ENCODE measurements around the gene PRKG1. TPM values are rescaled to one million over a fixed set of nuclear protein-coding genes. Genes with fewer than 3 reads are reported as not detected.

PRKG1 gene
- total and polyA plus RNA-seq, 2 of the 8 experiments (the other 6 are each of a cell fraction or from before 2014, with no cell fraction given) = 4.2 to 15.2 TPM

- no peak overlapping the region for H3K4me3 ChIP-seq (ENCODE audit: extremely low read depth in 1 of 4, insufficient read depth in 2 of 4, low read depth in 3 of 4, low read length in 4 of 4)
- H2BK5ac ChIP-seq (ENCODE audit: low read depth, low read length) = no peak overlapping the region
- no peak overlapping the region for H3K9ac ChIP-seq (replicated peaks in 1 of 4; ENCODE audit: extremely low read depth in 1 of 4, low read depth in 3 of 4, low read length in 3 of 4)
- H4K91ac ChIP-seq (replicated peaks; ENCODE audit: insufficient read length, low read length) = no peak overlapping the region
- no peaks in the 10 kb centered on the region for H3K27me3 ChIP-seq (replicated peaks in 1 of 4; ENCODE audit: control insufficient read depth in 3 of 4, extremely low read depth in 1 of 4, insufficient read depth in 3 of 4, low read length in 3 of 4)
- no peaks in the 10 kb centered on the region for H3K79me2 ChIP-seq (ENCODE audit: control insufficient read depth in 1 of 2, insufficient read depth in 2 of 2, low read length in 2 of 2)
- no peaks in the 10 kb centered on the region for H3K79me1 ChIP-seq (ENCODE audit: low read depth, low read length)
- H3K4ac ChIP-seq (replicated peaks; ENCODE audit: insufficient read length, low read depth, low read length) = no peak overlapping the region
- no peak overlapping the region for H3K56ac ChIP-seq (replicated peaks; ENCODE audit: insufficient read length, low read depth, low read length)
- POLR2A ChIA-PET (ENCODE audit: partially characterized antibody) = interaction anchor here (1.4 kb wide), 1 partner anchor 81 kb away, joined by 3 read pairs; no protein-coding TSS in a partner anchor
- no peak overlapping the region for H3K23ac ChIP-seq (ENCODE audit: insufficient read length)
- no peak overlapping the region for H3K27ac ChIP-seq (ENCODE audit: low read depth, low read length)
- H3K4me1 ChIP-seq (replicated peaks in 1 of 4; ENCODE audit: control insufficient read depth in 3 of 4, insufficient read depth in 4 of 4, low read length in 3 of 4) = no peaks in the 10 kb centered on the region
- no peaks in the 10 kb centered on the region; the same call in 1 of the 2 replicates for H3K23me2 ChIP-seq (ENCODE audit: low read depth, low read length)
- CTCF ChIA-PET (ENCODE audit: partially characterized antibody) = interaction anchor here (0.6 kb wide), 1 partner anchor 759 kb away, joined by 3 read pairs; no protein-coding TSS in a partner anchor
- WGBS, 2 experiments (ENCODE audit: extremely low coverage in 1 of 2, insufficient coverage in 1 of 2, insufficient read length in 1 of 2, insufficient replicate concordance in 2 of 2, low coverage in 1 of 2, low lambda C conversion rate in 2 of 2, missing lambda C conversion rate in 1 of 2) = 91% methylated on average over 1 of the region's 1 CpG; no CpG with 5 or more reads in 1 of the 2 experiments
- H3K36me3 ChIP-seq (ENCODE audit: control insufficient read depth in 2 of 4, insufficient read depth in 4 of 4, low read length in 3 of 4) = no peaks in the 10 kb centered on the region
- no peak overlapping the region for H4K8ac ChIP-seq (ENCODE audit: extremely low read depth, insufficient read depth, low read length)
- no peak overlapping the region for H2BK20ac ChIP-seq (ENCODE audit: low read length)
- no peak for TF ChIP-seq JUND (IDR thresholded peaks at IDR 0.05; ENCODE audit: low read length)
- no peak for TF ChIP-seq YY1 (IDR thresholded peaks at IDR 0.05; ENCODE audit: low read depth, low read length)
- H2BK120ac ChIP-seq (replicated peaks; ENCODE audit: low read depth, low read length) = no peak overlapping the region
- no peak overlapping the region for H2BK15ac ChIP-seq (ENCODE audit: low read length)
- H2AK5ac ChIP-seq (ENCODE audit: low read depth, low read length) = no peak overlapping the region
- H2AFZ ChIP-seq (ENCODE audit: low read length) = no peak overlapping the region
- FAIRE-seq = no peak
- H4K5ac ChIP-seq (ENCODE audit: insufficient read length, low read depth, low read length) = no peak overlapping the region
- no peak overlapping the region for H3K4me2 ChIP-seq (ENCODE audit: insufficient read depth in 1 of 2, low read depth in 2 of 2, low read length in 2 of 2)
- H4K20me1 ChIP-seq (replicated peaks in 1 of 2; ENCODE audit: control insufficient read depth in 1 of 2, insufficient read depth in 2 of 2, low read length in 2 of 2) = no peaks in the 10 kb centered on the region
- DNase-seq (ENCODE audit: low read depth in 1 of 2, low spot score in 2 of 2) = no peak
- no peaks in the 10 kb centered on the region for H3K9me3 ChIP-seq (ENCODE audit: insufficient read depth in 2 of 2, low read depth in 1 of 2, low read length in 1 of 2)
- no peak overlapping the region for H3K14ac ChIP-seq (ENCODE audit: insufficient read length)
- H3K18ac ChIP-seq (ENCODE audit: extremely low read depth, low read length) = no peak overlapping the region
- H2BK12ac ChIP-seq (ENCODE audit: low read depth, low read length) = no peak overlapping the region
These were observed 1033.9 kb downstream of the PRKG1 start for GRCh38 chr10:52108236-52108635.

Measured in H1 (cell line).